Karpas-422 (cell line): ENCODE data around the gene PPP1R9B. TPM values are rescaled to one million over a fixed set of nuclear protein-coding genes. Genes with fewer than 3 reads are reported as not detected.

Experiments used
- DNase-seq: peaks from one replicate; pipeline ENCODE4 v3.0.0-alpha.2; 2015
- H2AFZ ChIP-seq: fragments of 200-600 bp; sonication (generic); 2 replicates; pipeline ENCODE4 v1.6.1; 2014; ENCODE audit warnings: antibody characterized with exemption, low read length, mixed read lengths
- H3K27ac ChIP-seq: fragments of 200-600 bp; sonication (generic); 2 replicates; pipeline ENCODE4 v1.5.1; 2014; ENCODE audit warnings: mild to moderate bottlenecking, low read length, moderate library complexity
- H3K27me3 ChIP-seq: fragments of 200-600 bp; sonication (generic); 2 replicates; pipeline ENCODE4 v1.6.1; 2014; ENCODE audit warnings: low read length, mixed read lengths
- H3K36me3 ChIP-seq: fragments of 200-600 bp; sonication (generic); 2 replicates; pipeline ENCODE4 v1.6.1; 2014; ENCODE audit warnings: low read length, mixed read lengths; ENCODE audit not compliant: insufficient read depth
- H3K4me1 ChIP-seq: fragments of 200-600 bp; sonication (generic); 2 replicates; pipeline ENCODE4 v1.6.1; 2014; ENCODE audit warnings: mild to moderate bottlenecking, low read length, mixed read lengths
- H3K4me2 ChIP-seq: fragments of 200-600 bp; sonication (generic); 2 replicates; pipeline ENCODE4 v1.6.1; 2014; ENCODE audit warnings: low read length, low read depth, mild to moderate bottlenecking; ENCODE audit not compliant: poor library complexity, severe bottlenecking
- H3K4me3 ChIP-seq: fragments of 200-600 bp; sonication (generic); 2 replicates; pipeline ENCODE4 v1.5.1; 2014; ENCODE audit warnings: mild to moderate bottlenecking, antibody characterized with exemption, low read length, mixed read lengths
- H3K79me2 ChIP-seq: fragments of 200-600 bp; sonication (generic); 2 replicates; pipeline ENCODE4 v1.6.1; 2014; ENCODE audit warnings: mild to moderate bottlenecking, low read length, mixed read lengths
- H3K9ac ChIP-seq: fragments of 200-600 bp; sonication (generic); 2 replicates; pipeline ENCODE4 v1.6.0; 2014; ENCODE audit warnings: low read length
- H3K9me2 ChIP-seq: fragments of 200-600 bp; sonication (generic), shearing (Covaris generic); replicated peaks from 2 replicates; pipeline ENCODE4 v1.6.0; 2014; ENCODE audit warnings: mild to moderate bottlenecking, low read length, moderate library complexity; ENCODE audit not compliant: insufficient read depth
- H3K9me3 ChIP-seq: fragments of 300-700, 200-600 bp; sonication (generic); 2 replicates; pipeline ENCODE4 v1.6.1; 2014; ENCODE audit warnings: low read length, mixed read lengths
- H4K20me1 ChIP-seq: fragments of 200-600 bp; sonication (generic); 2 replicates; pipeline ENCODE4 v1.6.1; 2014; ENCODE audit warnings: mild to moderate bottlenecking, antibody characterized with exemption, low read length, low read depth; ENCODE audit not compliant: insufficient read depth
- total RNA-seq: library from RNA; depleted of rRNA; stranded (reverse); fragments of >200 nt; shearing (Covaris generic); gene quantifications from 2 replicates; pipeline ENCODE4 v1.2.3, GENCODE V29; 2014; ENCODE audit warnings: low replicate concordance

Gene PPP1R9B
- total RNA-seq, 1 experiment from 2014 or later, result 41.0 TPM

DNA sequence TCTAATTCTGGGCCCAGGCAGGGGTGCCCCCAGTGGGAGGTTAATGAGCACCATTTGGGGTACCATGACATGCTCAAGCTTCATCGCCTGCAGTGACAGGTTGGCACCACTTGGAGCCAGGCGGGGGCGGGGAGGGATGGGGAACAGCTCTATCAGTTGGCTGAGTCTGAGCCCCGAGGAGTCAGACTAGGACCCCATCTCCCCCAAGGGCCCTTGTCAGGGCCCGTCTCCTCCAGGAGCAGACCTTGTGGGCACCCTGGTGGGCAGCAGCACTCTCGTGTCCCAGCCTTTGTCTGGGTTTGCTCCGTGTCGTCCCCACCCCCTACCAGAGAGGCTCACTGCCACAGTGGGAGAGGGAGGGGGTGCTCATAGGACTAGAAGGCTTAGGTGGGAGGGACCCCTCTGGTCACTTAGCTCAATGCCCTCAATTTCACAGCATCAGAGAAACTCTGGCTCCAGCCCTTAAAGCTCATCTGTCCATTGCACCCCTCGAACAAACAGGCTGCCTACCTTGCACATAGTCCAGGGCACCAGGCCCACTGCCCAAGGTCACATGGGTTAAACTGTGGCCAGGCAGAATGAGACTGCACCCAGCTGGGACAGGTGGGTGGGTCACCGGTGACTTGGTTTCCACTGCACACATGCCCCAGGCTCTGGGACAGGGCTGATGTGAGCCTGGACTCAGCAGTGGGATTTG, 4.1 kb downstream of the PPP1R9B start:
- no peaks in the 10 kb centered on the region for H3K9me2 ChIP-seq
- H3K27me3 ChIP-seq, result no peaks in the 10 kb centered on the region
- peaks cover 45% of the 10 kb centered on the region for H4K20me1 ChIP-seq
- H3K27ac ChIP-seq, result peak overlapping the region; percentile 97
- H3K4me3 ChIP-seq, result peak overlapping the region; percentile 95
- H3K9me3 ChIP-seq, result no peaks in the 10 kb centered on the region
- H3K4me1 ChIP-seq, result peaks cover 49% of the 10 kb centered on the region
- DNase-seq, result peak; percentile 68
- H2AFZ ChIP-seq, result no peak overlapping the region
- H3K9ac ChIP-seq, result peak overlapping the region; percentile 98
- peaks cover 75% of the 10 kb centered on the region for H3K79me2 ChIP-seq
- H3K4me2 ChIP-seq, result peak overlapping the region; percentile 98
- H3K36me3 ChIP-seq, result peaks cover 28% of the 10 kb centered on the region

DNA sequence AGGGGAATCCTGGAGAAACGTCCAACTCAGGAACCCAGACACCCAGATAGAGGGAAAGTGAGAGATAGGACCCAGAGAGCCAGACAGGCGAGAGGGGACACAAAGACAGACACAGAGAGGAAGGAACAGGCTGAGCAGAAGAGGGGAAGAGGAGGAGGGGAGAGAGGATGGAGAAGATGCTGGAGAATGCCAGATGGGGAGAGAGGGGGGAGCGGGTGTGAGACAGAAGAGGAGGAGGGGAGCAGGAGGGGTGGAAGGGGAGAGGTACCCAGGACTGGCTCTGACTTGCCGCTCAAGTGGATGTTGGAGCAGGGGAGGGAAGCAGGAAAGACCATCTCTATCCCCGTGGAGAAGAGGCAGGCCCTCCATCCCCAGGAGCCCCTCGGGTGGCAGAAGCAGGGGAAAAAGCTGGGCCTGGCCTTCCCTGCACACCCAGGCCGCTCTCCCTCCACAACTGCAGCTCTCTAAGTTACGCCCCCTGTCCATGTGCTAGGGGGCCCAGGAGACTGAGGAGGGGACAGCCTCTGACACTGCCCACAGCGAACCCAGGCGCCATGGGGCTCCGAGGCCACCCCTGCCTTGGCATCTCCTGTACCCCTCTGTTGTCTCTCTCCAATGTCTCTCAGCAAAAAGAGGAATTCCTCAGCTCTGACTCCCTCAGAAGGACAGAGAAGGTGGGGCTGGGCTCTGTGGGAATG, 4.8 kb downstream of the PPP1R9B start:
- H3K27ac ChIP-seq, result peak overlapping the region; percentile 97
- peaks cover 30% of the 10 kb centered on the region for H3K36me3 ChIP-seq
- H3K4me1 ChIP-seq, result peaks cover 48% of the 10 kb centered on the region
- no peak overlapping the region for H2AFZ ChIP-seq
- peak overlapping the region; percentile 98 for H3K9ac ChIP-seq
- H3K9me2 ChIP-seq, result no peaks in the 10 kb centered on the region
- H4K20me1 ChIP-seq, result peaks cover 45% of the 10 kb centered on the region
- H3K4me2 ChIP-seq, result peak overlapping the region; percentile 98
- H3K9me3 ChIP-seq, result no peaks in the 10 kb centered on the region
- H3K27me3 ChIP-seq, result no peaks in the 10 kb centered on the region
- no peak for DNase-seq
- H3K4me3 ChIP-seq, result peak overlapping the region; percentile 95; the same call in 1 of the 2 replicates
- peaks cover 72% of the 10 kb centered on the region for H3K79me2 ChIP-seq

DNA sequence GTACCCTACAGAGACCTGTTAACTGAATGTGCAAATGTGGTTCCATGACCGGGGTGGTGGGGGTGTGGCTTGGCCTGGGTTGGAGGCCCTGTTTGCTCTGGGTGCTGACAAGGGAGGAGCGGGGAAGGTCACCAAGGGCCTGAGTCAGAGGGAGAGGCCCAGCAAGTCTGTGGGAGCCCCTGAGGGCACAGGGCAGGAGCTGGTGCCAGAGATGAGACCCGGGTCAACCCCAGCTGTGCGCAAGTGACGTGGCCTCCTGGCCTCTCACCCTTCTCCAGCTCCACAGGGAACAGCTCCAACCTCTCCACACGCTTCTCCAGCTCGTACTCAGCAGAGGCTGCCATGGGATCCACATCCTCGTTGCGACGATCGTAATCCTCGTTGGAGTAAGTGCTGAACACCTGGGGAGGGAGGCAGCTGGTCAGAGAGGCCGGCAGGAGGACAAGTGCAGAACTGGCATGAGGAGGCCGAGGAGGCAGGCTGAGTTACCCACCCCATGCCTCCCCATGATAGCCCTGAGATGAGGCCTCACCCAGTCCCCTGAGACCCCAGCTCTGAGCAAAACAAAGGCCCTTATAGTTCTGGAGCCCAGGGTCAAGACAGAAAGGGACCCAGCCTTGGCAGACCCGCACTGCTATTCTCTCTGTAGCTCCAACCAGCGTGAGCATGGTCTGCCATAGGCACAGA, 5.5 kb downstream of the PPP1R9B start:
- Histone ChIP-seq H3K9ac (peak overlapping the region; percentile 98), H2AFZ (no peak overlapping the region), H3K9me3 (no peaks in the 10 kb centered on the region), H3K4me1 (peaks cover 55% of the 10 kb centered on the region), H3K36me3 (peaks cover 32% of the 10 kb centered on the region), H3K27ac (peak overlapping the region; percentile 97), H3K4me2 (peak overlapping the region; percentile 98), H3K27me3 (no peaks in the 10 kb centered on the region), H3K9me2 (no peaks in the 10 kb centered on the region), H4K20me1 (peaks cover 49% of the 10 kb centered on the region), H3K79me2 (peaks cover 66% of the 10 kb centered on the region), H3K4me3 (peak overlapping the region; percentile 32; the same call in 1 of the 2 replicates)
- DNase-seq, result no peak

DNA sequence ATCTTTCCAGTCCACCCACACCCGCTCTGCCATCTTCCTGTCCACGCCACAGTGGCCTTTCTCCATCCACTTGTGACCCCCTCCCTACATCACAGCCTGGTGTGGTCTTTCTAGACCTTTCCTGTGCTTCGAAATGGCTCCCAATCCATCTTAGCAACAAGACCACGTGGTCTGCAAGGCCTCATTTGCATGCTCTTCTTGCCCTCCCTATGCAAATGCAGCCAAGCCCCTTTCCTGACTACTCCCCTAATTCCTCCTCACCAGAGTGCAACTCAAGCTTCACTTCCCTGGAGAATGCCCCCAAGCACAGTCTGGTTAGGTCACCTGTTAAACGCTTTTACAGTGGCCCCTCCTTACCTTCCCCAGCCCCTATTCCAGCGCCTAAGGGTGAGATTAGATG, 6.1 kb downstream of the PPP1R9B start:
- Histone ChIP-seq H3K4me1 (peaks cover 55% of the 10 kb centered on the region), H3K4me2 (peak overlapping the region; percentile 98), H3K9me3 (no peaks in the 10 kb centered on the region), H3K4me3 (no peak overlapping the region; the same call in 1 of the 2 replicates), H4K20me1 (peaks cover 54% of the 10 kb centered on the region), H3K79me2 (peaks cover 60% of the 10 kb centered on the region), H3K27ac (peak overlapping the region; percentile 49), H2AFZ (no peak overlapping the region), H3K9ac (no peak overlapping the region), H3K9me2 (no peaks in the 10 kb centered on the region), H3K27me3 (no peaks in the 10 kb centered on the region), H3K36me3 (peaks cover 37% of the 10 kb centered on the region)
- peak; percentile 71 for DNase-seq

DNA sequence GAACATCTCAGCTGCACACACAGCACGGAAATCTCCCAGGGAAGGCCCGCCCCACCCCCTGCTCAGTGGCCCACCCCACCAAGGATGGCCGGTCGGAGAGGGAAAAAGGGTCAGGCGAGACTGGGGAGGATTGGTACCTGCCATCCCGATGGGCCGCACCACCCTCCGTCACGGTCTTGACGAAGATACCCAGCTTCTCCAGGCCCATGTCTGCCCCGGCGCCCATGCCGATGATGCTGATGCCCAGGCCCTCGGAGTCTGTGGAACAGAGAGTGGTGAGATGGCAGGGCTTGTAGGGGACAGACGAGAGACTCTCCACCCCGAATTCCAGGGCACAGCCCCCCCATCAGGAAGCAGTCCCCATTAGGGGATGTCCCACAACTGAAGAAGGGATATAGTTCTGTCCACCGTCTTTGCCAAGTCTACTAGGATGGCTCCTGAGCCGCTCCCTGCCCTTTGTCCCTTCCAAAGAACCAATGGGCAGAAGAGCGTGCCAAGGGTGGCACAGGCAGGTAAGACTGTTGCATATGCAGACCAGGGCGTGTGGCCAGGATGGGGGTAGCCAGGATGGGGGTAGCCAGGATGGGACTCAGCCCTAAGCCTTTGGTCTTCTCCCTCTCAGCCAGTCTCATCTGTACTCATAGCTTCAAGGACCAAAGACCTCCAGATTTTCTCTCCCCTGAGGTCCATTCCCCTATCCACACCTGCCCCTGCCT, 6.9 kb downstream of the PPP1R9B start:
- H3K79me2 ChIP-seq, result peaks cover 60% of the 10 kb centered on the region
- H3K27ac ChIP-seq, result peak overlapping the region; percentile 49; the same call in 1 of the 2 replicates
- H3K36me3 ChIP-seq, result peaks cover 44% of the 10 kb centered on the region
- no peaks in the 10 kb centered on the region for H3K9me2 ChIP-seq
- H3K9me3 ChIP-seq, result no peaks in the 10 kb centered on the region
- no peak overlapping the region for H3K9ac ChIP-seq
- no peak overlapping the region for H3K4me2 ChIP-seq
- H3K27me3 ChIP-seq, result no peaks in the 10 kb centered on the region
- H4K20me1 ChIP-seq, result peaks cover 61% of the 10 kb centered on the region
- H2AFZ ChIP-seq, result no peak overlapping the region
- peaks cover 54% of the 10 kb centered on the region for H3K4me1 ChIP-seq
- no peak overlapping the region for H3K4me3 ChIP-seq
- no peak for DNase-seq

DNA sequence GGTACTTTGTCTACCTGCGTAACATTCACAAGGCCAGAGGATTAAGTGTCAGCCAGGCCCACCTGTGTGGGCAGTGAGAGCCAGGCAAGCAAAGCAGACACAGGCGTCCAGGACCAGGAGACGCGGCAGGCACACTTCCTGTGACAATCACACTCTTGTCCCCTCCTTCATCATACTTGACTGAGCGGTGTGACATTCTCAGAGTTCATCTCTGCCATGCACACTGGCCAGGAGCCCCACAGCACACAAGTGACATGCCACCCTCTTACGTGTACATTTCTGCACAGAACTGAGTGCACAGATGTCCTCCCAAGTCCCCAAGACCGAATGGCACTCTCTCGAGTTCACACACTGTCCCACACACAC, 8.7 kb downstream of the PPP1R9B start:
- Histone ChIP-seq H3K27me3 (no peaks in the 10 kb centered on the region), H3K36me3 (peaks cover 58% of the 10 kb centered on the region), H3K79me2 (peaks cover 42% of the 10 kb centered on the region), H3K4me1 (peaks cover 37% of the 10 kb centered on the region), H3K9ac (no peak overlapping the region), H4K20me1 (peaks cover 62% of the 10 kb centered on the region), H2AFZ (no peak overlapping the region), H3K4me2 (no peak overlapping the region), H3K4me3 (no peak overlapping the region), H3K27ac (no peak overlapping the region), H3K9me3 (no peaks in the 10 kb centered on the region), H3K9me2 (no peaks in the 10 kb centered on the region)
- DNase-seq, result no peak

DNA sequence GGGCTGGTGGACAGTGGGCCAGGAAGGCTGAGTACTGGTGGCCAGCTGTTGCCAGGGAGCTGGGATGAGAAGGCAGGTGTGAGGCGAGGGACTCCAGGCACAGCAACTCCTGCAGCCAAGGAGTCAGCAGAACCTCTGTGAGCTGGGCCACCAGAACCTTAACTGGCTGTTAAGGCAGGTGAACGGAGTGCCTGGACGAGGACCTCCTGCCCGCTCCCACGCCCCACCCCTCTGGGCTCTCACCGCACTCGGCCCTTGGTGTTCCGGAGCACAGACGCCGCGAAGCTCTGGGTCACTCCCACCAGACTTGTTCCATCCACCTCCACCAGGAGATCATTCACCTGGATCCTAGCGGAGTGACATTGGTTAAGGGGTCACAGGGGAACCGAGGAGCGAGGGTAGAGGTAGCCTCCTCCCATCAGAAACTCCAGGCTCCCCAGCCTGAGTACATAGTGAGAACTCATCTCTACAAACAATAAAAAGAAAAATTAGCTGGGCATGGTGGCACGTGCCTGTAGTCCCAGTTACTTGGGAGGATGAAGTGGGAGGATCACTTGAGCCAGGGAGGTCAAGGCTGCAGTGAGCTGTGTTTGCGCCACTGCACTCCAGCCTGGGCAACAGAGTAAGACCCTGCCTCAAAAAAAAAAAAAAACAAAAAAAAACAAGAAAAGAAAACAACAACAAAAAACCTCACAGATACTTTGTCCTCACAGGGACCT, 9.3 kb downstream of the PPP1R9B start:
- H3K4me2 ChIP-seq, result no peak overlapping the region
- no peak overlapping the region for H3K9ac ChIP-seq
- H3K79me2 ChIP-seq, result peaks cover 36% of the 10 kb centered on the region
- peaks cover 56% of the 10 kb centered on the region for H4K20me1 ChIP-seq
- H3K9me3 ChIP-seq, result no peaks in the 10 kb centered on the region
- H3K27me3 ChIP-seq, result no peaks in the 10 kb centered on the region
- no peak overlapping the region for H3K27ac ChIP-seq
- H3K36me3 ChIP-seq, result peaks cover 58% of the 10 kb centered on the region
- no peak overlapping the region for H3K4me3 ChIP-seq
- no peak overlapping the region for H2AFZ ChIP-seq
- H3K4me1 ChIP-seq, result peaks cover 32% of the 10 kb centered on the region
- DNase-seq, result no peak
- H3K9me2 ChIP-seq, result no peaks in the 10 kb centered on the region
